IPS-18c (cell line): Measurements from ENCODE around the gene LILRA1.
"Not testable (repeated sequence)": the region's sequence is repeated elsewhere in the genome, so short reads cannot be mapped to it uniquely, and the experiment has no call there.

Experiments used
- H3K4me3 ChIP-seq: 2 replicates; pipeline ENCODE4 v1.7.0; 2013; ENCODE audit warnings: low read depth, mild to moderate bottlenecking, low read length, moderate library complexity; ENCODE audit not compliant: insufficient read depth
- H3K9me3 ChIP-seq: one replicate; pipeline ENCODE4 v1.6.1; 2013; ENCODE audit warnings: mild to moderate bottlenecking, low read length, moderate library complexity; ENCODE audit not compliant: control insufficient read depth, insufficient read depth

The LILRA1 gene

DNA sequence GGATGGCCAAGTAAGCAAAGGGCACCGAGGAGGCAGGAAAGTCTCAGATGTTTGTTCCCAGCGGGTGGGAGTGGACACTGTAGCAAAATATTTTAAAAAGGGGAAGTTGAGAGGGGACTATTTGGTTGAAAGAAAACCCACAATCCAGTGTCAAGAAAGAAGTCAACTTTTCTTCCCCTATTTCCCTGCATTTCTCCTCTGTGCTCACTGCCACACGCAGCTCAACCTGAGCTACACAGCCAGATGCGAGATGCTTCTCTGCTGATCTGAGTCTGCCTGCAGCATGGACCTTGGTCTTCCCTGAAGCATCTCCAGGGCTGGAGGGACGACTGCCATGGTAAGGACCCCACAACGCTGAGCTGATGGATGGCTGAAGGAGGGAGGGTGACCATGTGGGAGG, at the start of gene LILRA1:
Gene LILRA1 (plus strand): TSS at position 188 of the 400 bp plus-strand sequence. CDS start 613 bp downstream, outside the sequence.
- peaks cover 13% of the 10 kb centered on the region for H3K9me3 ChIP-seq
- H3K4me3 ChIP-seq = not testable (repeated sequence)

DNA sequence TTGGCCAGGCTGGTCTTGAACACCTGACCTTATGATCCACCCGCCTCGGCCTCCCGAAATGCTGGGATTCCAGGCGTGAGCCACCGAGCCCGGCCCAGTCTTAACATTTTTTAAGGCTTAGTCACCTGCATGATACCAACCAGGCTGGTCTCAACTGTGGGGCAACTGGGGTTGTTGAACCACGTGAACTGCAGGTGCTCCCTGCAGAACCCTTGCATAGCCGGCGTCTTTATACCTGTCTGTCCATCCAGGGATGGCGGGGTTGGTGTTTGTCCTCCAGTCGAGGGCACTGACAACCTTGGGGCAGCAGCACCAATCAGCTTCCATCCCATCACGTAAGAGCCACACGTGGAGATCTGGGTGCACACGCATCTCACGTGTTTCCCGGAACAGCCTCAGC, 44.6 kb upstream of the LILRA1 start:
- peaks cover 13% of the 10 kb centered on the region for H3K9me3 ChIP-seq

DNA sequence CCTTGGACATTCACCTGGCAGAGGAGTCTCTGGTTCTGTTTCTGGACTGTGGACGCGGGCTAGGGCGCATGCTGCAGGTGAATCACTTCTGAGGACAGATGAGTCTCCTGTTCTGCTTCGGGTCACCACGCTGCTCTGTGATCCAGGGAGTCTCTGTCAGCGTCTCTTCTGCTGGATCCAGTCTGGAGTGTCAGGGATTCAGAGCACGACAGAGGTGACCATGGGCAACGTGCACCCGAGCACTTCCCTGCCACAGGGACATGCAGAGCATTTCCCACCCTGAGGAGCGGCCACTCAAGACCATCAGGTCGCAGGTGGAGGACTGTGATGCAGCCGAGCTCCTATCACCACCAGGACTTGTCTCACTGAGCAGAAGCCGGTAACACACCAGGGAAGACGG, 44.2 kb upstream of the LILRA1 start:
- peaks cover 13% of the 10 kb centered on the region for H3K9me3 ChIP-seq
- H3K4me3 ChIP-seq = no peak overlapping the region

More for the DNA sequence above, 44.6 kb upstream of the LILRA1 start:
- H3K4me3 ChIP-seq = no peak overlapping the region

DNA sequence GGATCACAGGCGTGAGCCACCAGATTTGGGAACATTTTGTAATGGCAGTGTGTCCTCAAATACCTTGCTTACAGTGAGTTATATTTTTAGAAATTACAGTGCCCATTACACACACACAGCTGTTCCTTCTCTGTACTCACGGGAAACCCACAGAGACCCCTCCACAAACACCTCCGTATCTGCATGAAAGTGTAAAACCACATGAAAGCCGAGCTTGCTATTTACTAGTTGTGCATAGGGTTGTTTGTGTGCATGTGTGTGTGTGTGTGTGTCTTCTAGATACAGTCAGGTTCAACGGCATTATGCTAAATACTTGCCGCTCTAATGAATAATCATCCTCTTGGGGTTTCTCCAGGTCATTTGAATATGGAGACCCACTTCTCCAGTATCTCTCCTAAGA, 42.1 kb upstream of the LILRA1 start:
- peaks cover 17% of the 10 kb centered on the region for H3K9me3 ChIP-seq
- H3K4me3 ChIP-seq = no peak overlapping the region

DNA sequence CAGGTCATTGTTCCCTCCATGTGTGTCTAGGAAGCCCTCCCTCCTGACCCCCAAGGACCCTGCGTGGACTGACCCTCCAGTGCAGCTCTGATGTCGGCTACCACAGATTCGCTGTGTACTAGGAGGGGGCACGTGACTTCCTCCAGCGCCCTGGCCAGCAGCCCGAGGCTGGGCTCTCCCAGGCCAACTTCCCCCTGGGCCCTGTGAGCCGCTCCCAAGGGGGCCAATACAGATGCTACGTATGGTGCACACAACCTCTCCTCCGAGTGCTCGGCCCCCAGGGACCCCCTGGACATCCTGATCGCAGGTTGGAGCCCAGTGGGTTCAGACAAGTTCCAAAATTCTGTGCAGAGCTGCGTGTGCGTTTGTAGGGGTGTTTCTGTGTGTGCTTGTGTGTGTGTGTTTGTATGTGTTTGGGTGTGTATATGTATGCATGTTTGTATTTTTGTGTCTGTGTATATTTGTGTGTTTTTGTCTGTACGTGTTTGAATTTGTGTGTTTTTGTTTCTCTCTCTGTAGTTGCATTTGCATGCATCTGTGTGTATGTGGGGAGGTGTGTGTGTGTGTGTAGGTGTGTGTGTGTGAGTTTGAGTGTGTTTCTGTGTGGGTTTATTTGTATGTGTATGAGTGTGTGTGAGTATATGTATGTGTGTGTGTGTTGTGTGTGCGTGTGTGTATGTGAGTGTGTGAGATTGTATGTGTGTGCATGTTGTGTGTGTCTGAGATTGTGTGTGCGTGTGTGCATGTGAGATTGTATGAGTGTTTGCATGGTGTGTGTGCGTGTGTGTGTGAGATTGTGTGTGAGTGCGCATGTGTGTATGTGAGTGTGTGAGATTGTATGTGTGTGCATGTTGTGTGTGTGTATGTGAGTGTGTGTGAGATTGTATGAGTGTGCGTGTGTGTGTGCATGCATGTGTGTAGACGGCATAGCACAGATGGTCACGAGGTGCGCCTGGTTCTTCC, 41.2 kb upstream of the LILRA1 start:
- H3K4me3 ChIP-seq = no peak overlapping the region
- peaks cover 17% of the 10 kb centered on the region for H3K9me3 ChIP-seq

DNA sequence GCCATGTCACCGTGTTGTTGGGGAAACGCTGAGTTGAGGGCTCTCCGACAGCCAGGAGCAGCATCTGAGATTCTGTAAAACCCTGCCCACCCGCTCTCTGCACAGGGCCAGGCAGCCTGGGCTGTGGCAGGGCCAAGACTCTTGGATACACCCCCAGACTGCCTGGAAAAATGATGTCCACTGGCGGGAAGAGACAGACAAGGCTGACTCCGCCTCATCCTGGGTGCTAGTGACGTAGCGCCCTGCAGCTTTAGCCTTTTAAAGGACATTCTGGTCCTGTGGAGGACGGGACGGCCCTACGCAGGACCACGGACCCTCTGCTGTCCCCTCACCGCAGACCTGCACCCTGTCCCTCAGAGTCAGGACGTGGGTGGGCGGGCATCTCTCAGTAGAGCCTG, 40.5 kb upstream of the LILRA1 start:
- Histone ChIP-seq H3K9me3 (peaks cover 17% of the 10 kb centered on the region), H3K4me3 (no peak overlapping the region)

- Histone ChIP-seq H3K9me3 (peaks cover 17% of the 10 kb centered on the region), H3K4me3 (no peak overlapping the region)
These were observed 39.4 kb upstream of the LILRA1 start for GRCh38 chr19:54554006-54554405.

DNA sequence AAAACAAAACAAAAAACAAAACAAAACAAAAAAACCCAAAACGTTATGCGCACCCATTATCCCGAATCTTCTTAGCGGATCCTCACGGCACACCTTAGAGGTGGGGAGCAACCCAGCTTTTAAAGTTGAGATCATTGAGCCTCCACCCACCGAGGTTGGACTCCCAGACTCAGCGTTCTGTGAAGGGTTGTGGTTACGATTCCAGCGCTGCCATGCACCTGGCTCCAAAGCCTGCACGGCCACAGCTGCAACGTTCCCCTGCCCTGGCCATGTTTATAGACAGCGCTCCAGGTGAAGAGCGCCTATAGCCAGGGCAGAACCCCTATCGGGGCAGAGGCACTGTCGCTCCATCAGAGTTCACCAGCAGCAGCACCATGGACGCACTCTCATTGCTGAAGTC, 38.5 kb upstream of the LILRA1 start:
- Histone ChIP-seq H3K4me3 (no peak overlapping the region), H3K9me3 (peaks cover 13% of the 10 kb centered on the region)

DNA sequence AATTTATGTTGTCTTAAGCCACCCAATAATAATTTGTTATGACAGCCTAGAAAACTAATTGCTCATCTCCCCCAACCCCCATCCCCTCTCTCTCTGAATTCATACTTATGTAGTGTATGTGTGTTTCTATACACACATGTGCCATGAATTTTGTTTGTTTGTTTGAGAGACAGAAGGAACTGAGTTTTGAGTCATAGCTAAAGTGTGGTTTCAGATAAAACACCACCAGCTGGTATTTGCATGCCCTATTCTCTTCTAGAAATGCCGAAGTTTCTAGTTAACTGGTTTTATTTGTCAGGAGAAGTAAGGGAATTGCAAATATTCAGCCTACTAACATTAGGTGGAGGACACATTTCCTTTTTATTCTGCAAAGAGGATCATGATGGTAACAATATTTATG, 37.2 kb upstream of the LILRA1 start:
- Histone ChIP-seq H3K9me3 (peaks cover 10% of the 10 kb centered on the region), H3K4me3 (no peak overlapping the region)

DNA sequence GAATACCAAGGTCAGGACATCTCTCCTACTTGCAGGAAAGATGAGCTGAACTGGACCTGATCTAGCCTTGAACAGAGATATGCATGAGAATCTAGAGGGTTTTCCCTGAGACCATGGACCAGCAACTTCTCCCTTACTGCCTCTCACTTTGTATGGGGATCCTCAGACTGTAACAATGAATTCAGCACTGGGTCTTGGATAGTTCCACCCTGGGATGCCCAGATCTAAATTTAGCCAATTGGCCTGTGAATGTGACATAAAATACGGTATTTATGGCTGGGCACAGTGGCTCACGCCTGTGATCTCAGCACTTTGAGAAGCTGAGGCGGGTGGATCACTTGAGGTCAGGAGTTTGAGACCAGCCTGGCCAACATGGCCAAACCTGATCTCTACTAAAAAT, 35.1 kb upstream of the LILRA1 start:
- Histone ChIP-seq H3K9me3 (peaks cover 4% of the 10 kb centered on the region), H3K4me3 (no peak overlapping the region)

GRCh38 chr19:54560881-54561385, 32.5 kb upstream of the LILRA1 start:
- no peaks in the 10 kb centered on the region for H3K9me3 ChIP-seq
- no peak overlapping the region for H3K4me3 ChIP-seq

DNA sequence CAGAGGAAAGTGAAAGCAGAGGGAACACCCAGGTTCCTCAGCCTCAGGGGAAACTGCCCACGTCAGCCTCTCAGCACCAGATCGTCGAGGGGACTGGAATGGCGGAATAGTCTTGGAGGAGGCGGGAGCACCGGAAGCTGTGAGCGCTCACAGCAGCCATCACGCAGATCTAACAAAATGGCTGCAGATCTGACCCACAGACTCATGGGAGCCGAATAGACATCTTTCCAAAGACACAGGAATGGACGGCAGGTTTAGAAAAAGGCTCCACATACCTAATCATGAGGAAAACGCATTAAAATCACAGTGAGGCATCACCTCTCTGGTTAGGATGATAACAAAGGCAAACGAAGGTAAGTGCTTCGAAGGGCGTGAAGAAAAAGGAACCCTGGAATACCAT, 31.6 kb upstream of the LILRA1 start:
- Histone ChIP-seq H3K4me3 (no peak overlapping the region), H3K9me3 (no peaks in the 10 kb centered on the region)

DNA sequence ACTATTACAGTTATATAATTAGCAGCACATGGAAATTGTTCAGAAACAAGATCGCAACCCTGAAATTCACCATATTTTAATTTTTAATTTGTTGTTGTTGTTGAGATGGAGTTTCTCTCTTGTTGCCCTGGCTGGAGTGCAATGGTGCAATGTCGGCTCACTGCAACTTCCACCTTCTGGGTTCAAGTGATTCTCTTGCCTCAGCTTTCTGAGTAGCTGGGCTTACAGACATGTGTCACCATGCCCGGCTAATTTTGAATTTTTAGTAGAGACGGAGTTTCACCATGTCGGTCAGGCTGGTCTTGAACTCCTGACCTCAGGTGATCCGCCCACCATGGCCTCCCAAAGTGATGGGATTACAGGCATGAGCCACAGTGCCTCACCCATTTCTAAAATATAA, 30.2 kb upstream of the LILRA1 start:
- H3K9me3 ChIP-seq, H3K4me3 ChIP-seq: not testable (repeated sequence)

GRCh38 chr19:54570316-54570715, 23.1 kb upstream of the LILRA1 start:
- H3K9me3 ChIP-seq = peaks cover 10% of the 10 kb centered on the region
- H3K4me3 ChIP-seq = no peak overlapping the region

GRCh38 chr19:54571715-54572615, 21.5 kb upstream of the LILRA1 start:
- H3K9me3 ChIP-seq = peaks cover 16% of the 10 kb centered on the region
- not testable (repeated sequence) for H3K4me3 ChIP-seq

DNA sequence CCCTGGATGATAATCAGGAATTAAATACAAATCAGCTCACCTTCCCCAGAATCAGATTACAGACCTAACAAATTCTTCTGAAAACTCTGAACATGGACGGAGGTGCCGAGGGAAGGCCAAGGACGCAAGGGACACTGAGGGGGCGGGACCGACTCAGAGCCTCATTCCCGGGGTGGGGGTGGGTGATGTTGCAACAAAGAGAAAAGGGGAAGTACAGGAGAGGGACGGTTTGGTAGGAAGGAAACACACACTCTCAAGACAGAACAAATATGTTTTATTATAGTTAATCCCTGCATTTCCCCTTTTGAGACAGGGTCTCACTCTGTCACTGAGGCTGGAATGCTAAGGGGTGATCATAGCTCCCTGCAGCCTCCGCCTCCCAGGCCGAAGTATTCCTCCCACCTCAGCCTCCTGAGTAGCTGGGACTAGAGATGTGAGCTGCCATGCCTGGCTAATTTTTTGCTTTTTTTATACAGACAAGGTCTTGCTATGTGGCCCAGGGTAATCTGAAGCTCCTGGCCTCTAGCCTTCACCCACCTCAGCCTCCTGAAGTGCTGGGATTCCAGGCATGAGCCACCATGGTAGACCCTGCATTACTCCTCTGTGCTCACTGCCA, 20.6 kb upstream of the LILRA1 start:
- Histone ChIP-seq H3K4me3 (no peak overlapping the region), H3K9me3 (peaks cover 16% of the 10 kb centered on the region)

- no peak within 1 kb of the TSS for H3K4me3 ChIP-seq
- H3K9me3 ChIP-seq = peaks cover 17% of the 10 kb centered on the region
These were observed 20.0 kb upstream of the LILRA1 start, which contains the start of gene LILRA2 for GRCh38 chr19:54573330-54573872. Gene LILRA2, plus strand, starts transcription at chr19:54573790. Its CDS starts 89 bp downstream, at chr19:54573879.
